Kidney (tissue), 14 donors: ENCODE data around the gene DSCAML1. TPM values are rescaled to one million over a fixed set of nuclear protein-coding genes. Genes with fewer than 3 reads are reported as not detected.

Experiments
- DNase-seq, 5 donors: peaks; one replicate each; pipeline ENCODE4 v3.0.0-alpha.2; 2013 to 2020
- FAIRE-seq: peaks from 2 replicates; lab custom pipeline; 2012; peaks lifted over from hg19 to GRCh38; lab: Jason Lieb, UNC
- H3K27ac ChIP-seq, 2 donors: one replicate each; pipeline ENCODE4 v1.7.0; 2013; ENCODE audit warnings: low read depth in 2 of 2, low read length in 2 of 2, inconsistent platforms in 1 of 2
- H3K27me3 ChIP-seq: one replicate; pipeline ENCODE4 v1.7.1; 2013; ENCODE audit warnings: low read length, inconsistent platforms; ENCODE audit not compliant: control insufficient read depth, insufficient read depth
- H3K36me3 ChIP-seq, 3 donors: one replicate each; pipeline versions ENCODE4 v1.7.0 to v1.7.1; 2013; ENCODE audit warnings: low read length in 3 of 3, control low read depth in 1 of 3, inconsistent platforms in 1 of 3; ENCODE audit not compliant: insufficient read depth in 3 of 3, control insufficient read depth in 2 of 3
- H3K4me1 ChIP-seq, 3 donors: one replicate each; pipeline versions ENCODE4 v1.7.0 to v1.7.1; 2013; ENCODE audit warnings: low read length in 3 of 3, inconsistent platforms in 1 of 3, low read depth in 1 of 3; ENCODE audit not compliant: control insufficient read depth in 2 of 3, insufficient read depth in 2 of 3
- H3K4me3 ChIP-seq, 3 donors: one replicate each; pipeline versions ENCODE4 v1.7.0 to v1.8.1; 2013; ENCODE audit warnings: low read length in 3 of 3, control low read depth in 1 of 3, inconsistent platforms in 1 of 3
- H3K9ac ChIP-seq, 3 donors: one replicate each; pipeline versions ENCODE4 v1.7.0 to v1.7.1; 2013; ENCODE audit warnings: low read length in 3 of 3, control low read depth in 1 of 3, inconsistent platforms in 1 of 3
- H3K9me3 ChIP-seq, 3 donors: one replicate each; pipeline versions ENCODE4 v1.7.0 to v1.7.1; 2013; ENCODE audit warnings: low read length in 3 of 3, control low read depth in 1 of 3, inconsistent platforms in 1 of 3; ENCODE audit not compliant: control insufficient read depth in 2 of 3, insufficient read depth in 1 of 3
- CTCF ChIP-seq: IDR thresholded peaks from 3 replicates; pipeline ENCODE4 v1.5.1; 2012; ENCODE audit warnings: mild to moderate bottlenecking, moderate library complexity, borderline replicate concordance; ENCODE audit not compliant: insufficient read depth; ENCODE audit errors: extremely low read depth
- intact Hi-C: fragments of 100-400 bp; cut with DNase I; formaldehyde crosslinking; loops from one replicate; pipeline ENCODE4 v1.11.1; 2022
- polyA plus RNA-seq: library from polyadenylated mRNA; stranded (reverse); fragments of 350-450 nt; fragmentation: Illumina TruSeq; extraction: RNeasy Lipid Tissue Mini Kit (QIAGEN cat#74804); gene quantifications from one replicate; pipeline ENCODE4 v1.2.3, GENCODE V29; 2014; ENCODE audit warnings: low read depth, low replicate concordance; ENCODE audit not compliant: insufficient read depth
- total RNA-seq: library from RNA; stranded (reverse); fragmentation: NEBNext Ultra II Directional; extraction: Animal tissue kit (Norgen Biotek cat#: 25700); gene quantifications from one replicate; pipeline ENCODE4 v1.2.1, GENCODE V29; 2021
- donor health status: control.
- donor health status: control.
- donor health status: control.
- donor health status: control.
- donor health status: control.
- donor health status: DM: yes; HTN: yes; CAD: no.
- donor health status: Normal renal cell carcinoma (clear cell type).

Gene DSCAML1
- total and polyA plus RNA-seq, 2 donors from 2014 or later: 0.95 to 17.3 TPM

- Histone ChIP-seq H3K9ac (no peak overlapping the region), H3K27me3 (no peaks in the 10 kb centered on the region), H3K4me3 (no peak overlapping the region), H3K4me1 (no peaks in the 10 kb centered on the region), H3K36me3 (no peaks in the 10 kb centered on the region), H3K9me3 (no peaks in the 10 kb centered on the region), H3K27ac (no peak overlapping the region)
- TF ChIP-seq CTCF: no peak
- intact Hi-C loops: no loop called here
- DNase-seq (no peak), FAIRE-seq (no peak)
These were observed 311.0 kb downstream of the DSCAML1 start for GRCh38 chr11:117486059-117486458.

- FAIRE-seq (no peak), DNase-seq (peak in 3 of 5 donors; percentile 32 to 52 (median 41))
- TF ChIP-seq CTCF: no peak
- no peak overlapping the region for H3K9ac ChIP-seq
- H3K27ac ChIP-seq: no peak overlapping the region
- H3K4me3 ChIP-seq: no peak overlapping the region
- H3K36me3 ChIP-seq: no peaks in the 10 kb centered on the region
- H3K4me1 ChIP-seq: no peaks in the 10 kb centered on the region
- no peaks in the 10 kb centered on the region for H3K9me3 ChIP-seq
- intact Hi-C loops: no loop called here
- H3K27me3 ChIP-seq: no peaks in the 10 kb centered on the region
These were observed 312.9 kb downstream of the DSCAML1 start for GRCh38 chr11:117484156-117484555.

- H3K9me3 ChIP-seq: no peaks in the 10 kb centered on the region
- no peak for FAIRE-seq
- no peak overlapping the region for H3K27ac ChIP-seq
- H3K27me3 ChIP-seq: no peaks in the 10 kb centered on the region
- intact Hi-C loops: no loop called here
- no peak for TF ChIP-seq CTCF
- no peaks in the 10 kb centered on the region for H3K4me1 ChIP-seq
- no peak overlapping the region for H3K4me3 ChIP-seq
- peaks cover 0 to 3% (median 0%) of the 10 kb centered on the region in 3 donors for H3K36me3 ChIP-seq
- DNase-seq: no peak
- H3K9ac ChIP-seq: no peak overlapping the region
These were observed 313.6 kb downstream of the DSCAML1 start for GRCh38 chr11:117483372-117483771.

GRCh38 chr11:117482881-117483280, 314.1 kb downstream of the DSCAML1 start:
- no peak for TF ChIP-seq CTCF
- Histone ChIP-seq H3K27ac (no peak overlapping the region), H3K36me3 (peaks cover 0 to 3% (median 0%) of the 10 kb centered on the region in 3 donors), H3K4me3 (no peak overlapping the region), H3K27me3 (no peaks in the 10 kb centered on the region), H3K9me3 (no peaks in the 10 kb centered on the region), H3K4me1 (no peaks in the 10 kb centered on the region), H3K9ac (no peak overlapping the region)
- FAIRE-seq: no peak
- no peak for DNase-seq
- intact Hi-C loops: no loop called here
